Neuronal stem cell (in vitro differentiated cells): ENCODE results near the gene ITPRID1.

ENCODE experiments used
- DNase-seq: peaks from one replicate; pipeline ENCODE4 v3.0.0-alpha.2; 2013; ENCODE audit warnings: low spot score
- H2AFZ ChIP-seq: one replicate; pipeline ENCODE4 v1.6.1; 2013; ENCODE audit warnings: mild to moderate bottlenecking, low read length, inconsistent platforms
- H2AK5ac ChIP-seq: 2 replicates; pipeline ENCODE4 v1.6.1; 2013; ENCODE audit warnings: low read depth, mild to moderate bottlenecking, inconsistent platforms, low read length, moderate library complexity, mixed read lengths
- H2BK120ac ChIP-seq: 2 replicates; pipeline ENCODE4 v1.6.1; 2013; ENCODE audit warnings: low read depth, mild to moderate bottlenecking, inconsistent platforms, low read length, moderate library complexity, mixed read lengths
- H2BK12ac ChIP-seq: one replicate; pipeline ENCODE4 v1.6.1; 2013; ENCODE audit warnings: low read length, inconsistent platforms
- H2BK15ac ChIP-seq: 2 replicates; pipeline ENCODE4 v1.6.1; 2013; ENCODE audit warnings: mild to moderate bottlenecking, low read length, inconsistent platforms, mixed read lengths
- H2BK5ac ChIP-seq: one replicate; pipeline ENCODE4 v1.6.1; 2013; ENCODE audit warnings: inconsistent platforms, mild to moderate bottlenecking, low read length, moderate library complexity
- H3K14ac ChIP-seq: one replicate; pipeline ENCODE4 v1.6.1; 2013; ENCODE audit warnings: low read length, inconsistent platforms
- H3K18ac ChIP-seq: 2 replicates; pipeline ENCODE4 v1.6.1; 2013; ENCODE audit warnings: low read length, inconsistent platforms
- H3K23ac ChIP-seq: 2 replicates; pipeline ENCODE4 v1.6.1; 2013; ENCODE audit warnings: low read depth, mild to moderate bottlenecking, mixed read lengths, low read length, inconsistent platforms; ENCODE audit not compliant: poor library complexity
- H3K27ac ChIP-seq: replicated peaks from 3 replicates; pipeline ENCODE4 v1.5.1; 2013; ENCODE audit warnings: low read length, inconsistent platforms
- H3K27me3 ChIP-seq, 3 experiments: 2 replicates each; pipeline ENCODE4 v1.6.1; 2013; ENCODE audit warnings: low read length in 3 of 3, mild to moderate bottlenecking in 2 of 3, inconsistent platforms in 1 of 3, low read depth in 1 of 3, mixed read lengths in 1 of 3, moderate library complexity in 1 of 3; ENCODE audit not compliant: control insufficient read depth in 3 of 3, insufficient read depth in 3 of 3
- H3K36me3 ChIP-seq, 2 donors: replicated peaks in 1 of 2; 2 replicates each; pipeline ENCODE4 v1.6.1; 2013; ENCODE audit warnings: low read length in 2 of 2; ENCODE audit not compliant: control insufficient read depth in 2 of 2, insufficient read depth in 2 of 2
- H3K4ac ChIP-seq: 2 replicates; pipeline ENCODE4 v1.6.1; 2013; ENCODE audit warnings: inconsistent platforms, mild to moderate bottlenecking, low read length, moderate library complexity
- H3K4me1 ChIP-seq, 2 donors: 1 replicate in 1 of 2; 2 replicates in 1 of 2; pipeline ENCODE4 v1.6.1; 2013; ENCODE audit warnings: low read length in 2 of 2, low read depth in 1 of 2; ENCODE audit not compliant: control insufficient read depth in 2 of 2, insufficient read depth in 1 of 2
- H3K4me2 ChIP-seq: one replicate; pipeline ENCODE4 v1.6.1; 2013; ENCODE audit warnings: mild to moderate bottlenecking, low read length, inconsistent platforms; ENCODE audit not compliant: insufficient read depth, poor library complexity, severe bottlenecking
- H3K4me3 ChIP-seq, 2 donors: 2 replicates each; pipeline ENCODE4 v1.5.1; 2013; ENCODE audit warnings: low read length in 2 of 2, mild to moderate bottlenecking in 2 of 2, inconsistent platforms in 1 of 2, moderate library complexity in 1 of 2
- H3K79me1 ChIP-seq: one replicate; pipeline ENCODE4 v1.6.1; 2013; ENCODE audit warnings: low read depth, mild to moderate bottlenecking, inconsistent platforms, low read length, moderate library complexity
- H3K9ac ChIP-seq: one replicate; pipeline ENCODE4 v1.6.1; 2013; ENCODE audit warnings: mild to moderate bottlenecking, low read depth, low read length, inconsistent platforms; ENCODE audit not compliant: poor library complexity
- H3K9me3 ChIP-seq, 2 donors: replicated peaks in 1 of 2; 2 replicates each; pipeline versions ENCODE3 to v1.6.1; 2013; ENCODE audit warnings: low read length in 2 of 2, mild to moderate bottlenecking in 2 of 2, inconsistent platforms in 1 of 2, low read depth in 1 of 2, mixed read lengths in 1 of 2, moderate library complexity in 1 of 2; ENCODE audit not compliant: control insufficient read depth in 2 of 2, insufficient read depth in 1 of 2
- H4K8ac ChIP-seq: one replicate; pipeline ENCODE4 v1.6.1; 2013; ENCODE audit warnings: low read depth, mild to moderate bottlenecking, inconsistent platforms, low read length, moderate library complexity
- H4K91ac ChIP-seq: one replicate; pipeline ENCODE4 v1.6.1; 2013; ENCODE audit warnings: low read length, low read depth, mild to moderate bottlenecking, inconsistent platforms; ENCODE audit not compliant: poor library complexity
- WGBS, 2 donors: extraction: QIAGEN DNeasy Blood & Tissue Kit; methylation state at CpG; one replicate each; pipeline ENCODE4 v1.1.7; 2013; ENCODE audit warnings: missing lambda C conversion rate in 2 of 2, mixed read lengths in 1 of 2; ENCODE audit not compliant: insufficient read length in 2 of 2, insufficient replicate concordance in 1 of 2; ENCODE audit errors: extremely low coverage in 2 of 2; 5-methylcytosine and 5-hydroxymethylcytosine counted together

The ITPRID1 gene

GRCh38 chr7:31508823-31509222 is 5.1 kb upstream of the ITPRID1 start:
- Histone ChIP-seq H2BK120ac (no peak overlapping the region), H4K91ac (no peak overlapping the region), H3K27ac (no peak overlapping the region), H3K4ac (no peak overlapping the region), H3K14ac (no peak overlapping the region), H3K9me3 (no peaks in the 10 kb centered on the region), H3K4me3 (no peak overlapping the region), H3K9ac (no peak overlapping the region), H3K36me3 (no peaks in the 10 kb centered on the region), H2BK12ac (no peak overlapping the region), H4K8ac (no peak overlapping the region), H3K4me2 (no peak overlapping the region), H3K4me1 (no peaks in the 10 kb centered on the region), H2BK5ac (no peak overlapping the region), H3K18ac (no peak overlapping the region), H2AFZ (no peak overlapping the region), H3K79me1 (no peaks in the 10 kb centered on the region), H2AK5ac (no peak overlapping the region), H3K23ac (no peak overlapping the region), H2BK15ac (no peak overlapping the region), H3K27me3 (no peaks in the 10 kb centered on the region)
- DNase-seq: no peak
- WGBS, 2 donors: no CpG with 5 or more reads among the region's 5 CpGs

- no peak overlapping the region for H2BK12ac ChIP-seq
- no peak overlapping the region for H3K4me2 ChIP-seq
- no peak overlapping the region for H3K14ac ChIP-seq
- H2BK5ac ChIP-seq: no peak overlapping the region
- H3K79me1 ChIP-seq: no peaks in the 10 kb centered on the region
- no peak overlapping the region for H3K23ac ChIP-seq
- H3K4me1 ChIP-seq: no peaks in the 10 kb centered on the region
- no peak overlapping the region for H3K18ac ChIP-seq
- H2BK15ac ChIP-seq: no peak overlapping the region
- no peak overlapping the region for H2AFZ ChIP-seq
- no peak overlapping the region for H3K4ac ChIP-seq
- no peak overlapping the region for H3K9ac ChIP-seq
- no peak overlapping the region for H2BK120ac ChIP-seq
- H2AK5ac ChIP-seq: no peak overlapping the region
- H4K91ac ChIP-seq: no peak overlapping the region
- no CpG with 5 or more reads among the region's 2 CpGs for WGBS, 2 donors
- H3K4me3 ChIP-seq: no peak overlapping the region
- DNase-seq: no peak
- H3K36me3 ChIP-seq: no peaks in the 10 kb centered on the region
- peaks cover 0 to 2% of the 10 kb centered on the region in 2 donors for H3K9me3 ChIP-seq
- no peaks in the 10 kb centered on the region for H3K27me3 ChIP-seq
- no peak overlapping the region for H4K8ac ChIP-seq
- no peak overlapping the region for H3K27ac ChIP-seq
These were observed 1.7 kb upstream of the ITPRID1 start for GRCh38 chr7:31512166-31512565.

GRCh38 chr7:31516680-31517502 is 3.0 kb downstream of the ITPRID1 start:
- no peak overlapping the region for H3K4me2 ChIP-seq
- H3K18ac ChIP-seq: no peak overlapping the region
- H2BK5ac ChIP-seq: no peak overlapping the region
- no peak overlapping the region for H2BK15ac ChIP-seq
- peaks cover 0 to 2% of the 10 kb centered on the region in 2 donors for H3K9me3 ChIP-seq
- H4K8ac ChIP-seq: no peak overlapping the region
- no peak overlapping the region for H2AFZ ChIP-seq
- H3K23ac ChIP-seq: no peak overlapping the region
- no peak overlapping the region for H2BK12ac ChIP-seq
- no peak overlapping the region for H4K91ac ChIP-seq
- no peaks in the 10 kb centered on the region for H3K36me3 ChIP-seq
- DNase-seq: no peak
- H2AK5ac ChIP-seq: no peak overlapping the region
- H3K4me3 ChIP-seq: no peak overlapping the region
- no CpG with 5 or more reads among the region's 16 CpGs for WGBS, 2 donors
- H3K9ac ChIP-seq: no peak overlapping the region
- no peak overlapping the region for H3K14ac ChIP-seq
- H3K27me3 ChIP-seq: no peaks in the 10 kb centered on the region
- no peak overlapping the region for H3K27ac ChIP-seq
- no peak overlapping the region for H3K4ac ChIP-seq
- no peak overlapping the region for H2BK120ac ChIP-seq
- H3K79me1 ChIP-seq: no peaks in the 10 kb centered on the region
- H3K4me1 ChIP-seq: no peaks in the 10 kb centered on the region

GRCh38 chr7:31517513-31517912 is 3.6 kb downstream of the ITPRID1 start:
- no peak overlapping the region for H3K18ac ChIP-seq
- no peak overlapping the region for H3K4me2 ChIP-seq
- no peak overlapping the region for H4K91ac ChIP-seq
- H4K8ac ChIP-seq: no peak overlapping the region
- H3K36me3 ChIP-seq: no peaks in the 10 kb centered on the region
- H3K9me3 ChIP-seq: peaks cover 0 to 2% of the 10 kb centered on the region in 2 donors
- no peak overlapping the region for H2BK12ac ChIP-seq
- no peak for DNase-seq
- no peak overlapping the region for H2BK5ac ChIP-seq
- no peaks in the 10 kb centered on the region for H3K4me1 ChIP-seq
- no peak overlapping the region for H3K4me3 ChIP-seq
- H2BK15ac ChIP-seq: no peak overlapping the region
- no peak overlapping the region for H3K14ac ChIP-seq
- H3K23ac ChIP-seq: no peak overlapping the region
- no peak overlapping the region for H2AK5ac ChIP-seq
- H3K27me3 ChIP-seq: no peaks in the 10 kb centered on the region
- no peak overlapping the region for H3K4ac ChIP-seq
- no peak overlapping the region for H3K9ac ChIP-seq
- H2BK120ac ChIP-seq: no peak overlapping the region
- no CpG with 5 or more reads among the region's 31 CpGs for WGBS, 2 donors
- no peak overlapping the region for H2AFZ ChIP-seq
- H3K27ac ChIP-seq: no peak overlapping the region
- no peaks in the 10 kb centered on the region for H3K79me1 ChIP-seq
